NCI-H1436 treated with DMSO at 0.1 percent for 48 hours (cell line): Measurements from ENCODE around the gene INVS.
"Not testable (repeated sequence)": the region's sequence is repeated elsewhere in the genome, so short reads cannot be mapped to it uniquely, and the experiment has no call there.

Source experiments
- DNase-seq: peaks from one replicate; lab custom pipeline; 2025; lab: John Stamatoyannopoulos, UW

Gene INVS

GRCh38 chr9:100125236-100125635 is 26.2 kb downstream of the INVS start:
- no peak for DNase-seq

GRCh38 chr9:100125910-100126309 is 26.9 kb downstream of the INVS start:
- DNase-seq, result no peak

- no peak for DNase-seq
These were observed 27.4 kb downstream of the INVS start for GRCh38 chr9:100126423-100126822.

- DNase-seq, result no peak
These were observed 30.7 kb downstream of the INVS start for GRCh38 chr9:100129772-100130171.

- DNase-seq, result no peak
These were observed 32.2 kb downstream of the INVS start for GRCh38 chr9:100131216-100131615.

GRCh38 chr9:100131875-100132430 is 32.9 kb downstream of the INVS start:
- no peak for DNase-seq

GRCh38 chr9:100134731-100135130 is 35.7 kb downstream of the INVS start:
- DNase-seq, result no peak

GRCh38 chr9:100136799-100137198 is 37.8 kb downstream of the INVS start:
- not testable (repeated sequence) for DNase-seq

GRCh38 chr9:100140303-100140702 is 41.3 kb downstream of the INVS start:
- DNase-seq, result not testable (repeated sequence)

GRCh38 chr9:100141862-100142261 is 42.8 kb downstream of the INVS start:
- DNase-seq, result not testable (repeated sequence)

- DNase-seq, result not testable (repeated sequence)
These were observed 46.3 kb downstream of the INVS start for GRCh38 chr9:100145167-100145934.

GRCh38 chr9:100145976-100146375 is 46.9 kb downstream of the INVS start:
- DNase-seq, result not testable (repeated sequence)

GRCh38 chr9:100150214-100150613 is 51.2 kb downstream of the INVS start:
- no peak for DNase-seq

- DNase-seq, result no peak
These were observed 61.0 kb downstream of the INVS start for GRCh38 chr9:100160021-100160420.

GRCh38 chr9:100167176-100167575 is 68.1 kb downstream of the INVS start:
- DNase-seq, result no peak

- DNase-seq, result no peak
These were observed 69.0 kb downstream of the INVS start for GRCh38 chr9:100167915-100168654.

GRCh38 chr9:100170085-100170484 is 71.0 kb downstream of the INVS start:
- no peak for DNase-seq

GRCh38 chr9:100170556-100170955 is 71.5 kb downstream of the INVS start:
- DNase-seq, result no peak

- no peak for DNase-seq
These were observed 87.3 kb downstream of the INVS start for GRCh38 chr9:100186356-100186755.

- no peak for DNase-seq
These were observed 91.3 kb downstream of the INVS start for GRCh38 chr9:100190339-100190738.

- DNase-seq, result no peak
These were observed 92.2 kb downstream of the INVS start for GRCh38 chr9:100191264-100191663.

- no peak for DNase-seq
These were observed 94.0 kb downstream of the INVS start for GRCh38 chr9:100193078-100193477.

- DNase-seq, result no peak
These were observed 97.2 kb downstream of the INVS start for GRCh38 chr9:100196215-100196614.
